AG10803 (cell line): Measurements from ENCODE around the gene ATG7.
"Not testable (repeated sequence)": the region's sequence is repeated elsewhere in the genome, so short reads cannot be mapped to it uniquely, and the experiment has no call there.

Experiments
- DNase-seq: peaks from one replicate; pipeline ENCODE4 v3.0.0; 2010; ENCODE audit warnings: low read depth
- H3K4me3 ChIP-seq: 2 replicates; pipeline ENCODE4 v1.5.1; 2011; ENCODE audit warnings: mild to moderate bottlenecking, low read length, control low read depth
- CTCF ChIP-seq: conservative IDR thresholded peaks from 2 replicates; pipeline ENCODE4 v1.5.1; 2011; ENCODE audit warnings: mild to moderate bottlenecking, low read length, control low read depth, inconsistent platforms

The ATG7 gene

DNA sequence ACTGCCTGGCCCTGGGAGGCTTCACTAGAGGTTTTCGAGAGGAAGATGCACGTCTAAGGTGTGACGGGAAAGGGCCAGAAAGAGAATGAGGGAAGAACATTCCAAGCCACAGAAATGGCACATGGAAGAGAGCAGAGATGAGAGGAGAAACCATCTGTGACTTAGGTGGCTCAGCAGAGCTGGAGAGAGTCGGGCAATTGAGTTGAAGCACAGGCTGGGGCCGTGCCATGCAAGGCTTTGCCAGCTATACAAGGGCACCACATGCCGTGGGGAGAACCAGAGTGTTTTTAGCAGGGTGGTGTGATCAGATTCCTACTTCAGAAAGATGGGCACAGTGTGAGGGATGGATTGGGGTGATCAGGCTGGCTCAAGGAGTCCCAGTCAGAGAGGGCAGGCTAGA is 245.4 kb downstream of the ATG7 start:
- H3K4me3 ChIP-seq = no peak overlapping the region
- no peak for TF ChIP-seq CTCF
- DNase-seq = no peak

GRCh38 chr3:11521167-11521566 is 249.0 kb downstream of the ATG7 start:
- DNase-seq = no peak
- no peak for TF ChIP-seq CTCF

DNA sequence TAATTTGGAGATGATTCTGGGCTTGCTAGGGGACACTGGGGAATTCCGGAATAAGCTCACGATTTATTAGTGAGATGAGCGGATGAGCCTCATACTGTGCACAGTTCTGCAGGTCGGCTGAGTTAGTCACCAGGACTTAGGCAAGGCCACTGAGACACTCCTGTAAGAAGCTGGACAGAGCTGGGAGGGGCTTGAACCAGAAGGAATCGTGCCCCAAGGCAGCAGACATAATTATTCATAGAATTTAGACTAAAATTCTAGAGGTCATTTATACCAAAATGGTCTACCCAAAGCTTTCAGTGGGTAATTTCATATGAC is 250.2 kb downstream of the ATG7 start:
- no peak for DNase-seq
- no peak for TF ChIP-seq CTCF
- no peak overlapping the region for H3K4me3 ChIP-seq

More at GRCh38 chr3:11521167-11521566, 249.0 kb downstream of the ATG7 start:
- no peak overlapping the region for H3K4me3 ChIP-seq

DNA sequence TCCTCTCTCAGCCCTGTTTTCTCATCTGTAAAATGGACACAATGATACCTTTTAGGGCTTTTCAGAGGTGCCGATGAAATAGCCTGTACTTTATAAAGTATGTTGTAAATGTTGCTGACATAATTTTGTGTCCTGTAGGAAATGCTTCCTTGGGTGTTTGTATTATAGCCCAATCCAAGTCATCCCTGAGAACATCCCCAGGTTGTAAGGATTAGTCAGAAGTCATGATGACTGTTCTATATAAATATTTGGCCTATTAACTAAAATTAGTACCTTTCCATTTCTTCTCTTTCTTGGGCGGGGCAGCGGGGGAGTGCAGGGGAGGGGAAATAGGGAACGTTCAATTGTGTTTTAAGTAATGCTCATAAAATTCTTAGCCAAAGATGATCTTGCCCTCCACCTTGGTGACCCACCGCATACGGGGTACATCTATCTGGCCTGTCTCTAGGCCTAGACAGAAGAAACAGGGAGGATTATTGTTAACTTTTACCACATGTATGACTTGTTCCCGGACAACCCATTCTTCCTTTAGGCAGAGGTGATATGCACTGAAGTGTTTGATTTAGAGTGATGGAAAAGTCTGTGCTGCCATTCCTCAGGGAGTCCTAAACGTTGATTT is 250.9 kb downstream of the ATG7 start:
- DNase-seq = no peak
- no peak overlapping the region for H3K4me3 ChIP-seq
- TF ChIP-seq CTCF = no peak

GRCh38 chr3:11523572-11524101 is 251.4 kb downstream of the ATG7 start:
- no peak for DNase-seq
- H3K4me3 ChIP-seq = no peak overlapping the region

GRCh38 chr3:11526121-11526520 is 253.9 kb downstream of the ATG7 start:
- H3K4me3 ChIP-seq, DNase-seq: not testable (repeated sequence)

More at GRCh38 chr3:11523572-11524101, 251.4 kb downstream of the ATG7 start:
- no peak for TF ChIP-seq CTCF

DNA sequence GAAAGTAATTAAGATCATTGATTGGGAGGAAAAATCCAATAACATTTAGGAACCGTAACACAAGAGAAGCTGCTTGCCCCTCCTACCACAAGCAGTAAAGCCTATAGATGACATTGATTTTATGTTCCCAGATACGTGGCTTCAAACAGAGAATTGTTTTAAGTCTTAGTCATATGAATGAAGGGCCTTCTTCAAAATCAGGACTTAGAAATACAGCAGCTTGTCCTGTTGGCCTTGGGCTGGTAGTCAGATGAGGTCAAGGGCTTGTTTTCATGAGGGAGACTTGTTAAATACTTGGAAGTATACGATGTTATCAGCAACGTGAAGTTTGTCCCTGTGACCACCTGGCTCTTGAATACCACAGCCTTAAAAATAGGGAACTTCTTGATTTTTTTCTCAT is 257.1 kb downstream of the ATG7 start:
- no peak for DNase-seq
- TF ChIP-seq CTCF = no peak
- no peak overlapping the region for H3K4me3 ChIP-seq
